GM12874 (cell line): ENCODE measurements around the gene EDAR.

ENCODE experiments used
- TF ChIP-seq, protein P1 (sequence below): IDR thresholded peaks from 2 replicates; pipeline ENCODE4 v1.5.1; 2011; ENCODE audit warnings: low read depth, mild to moderate bottlenecking, control low read depth, low read length, moderate library complexity; ENCODE audit not compliant: insufficient read depth

Gene EDAR

GRCh38 chr2:108855194-108855593 is 133.8 kb downstream of the EDAR start:
- TF ChIP-seq, protein P1, sequence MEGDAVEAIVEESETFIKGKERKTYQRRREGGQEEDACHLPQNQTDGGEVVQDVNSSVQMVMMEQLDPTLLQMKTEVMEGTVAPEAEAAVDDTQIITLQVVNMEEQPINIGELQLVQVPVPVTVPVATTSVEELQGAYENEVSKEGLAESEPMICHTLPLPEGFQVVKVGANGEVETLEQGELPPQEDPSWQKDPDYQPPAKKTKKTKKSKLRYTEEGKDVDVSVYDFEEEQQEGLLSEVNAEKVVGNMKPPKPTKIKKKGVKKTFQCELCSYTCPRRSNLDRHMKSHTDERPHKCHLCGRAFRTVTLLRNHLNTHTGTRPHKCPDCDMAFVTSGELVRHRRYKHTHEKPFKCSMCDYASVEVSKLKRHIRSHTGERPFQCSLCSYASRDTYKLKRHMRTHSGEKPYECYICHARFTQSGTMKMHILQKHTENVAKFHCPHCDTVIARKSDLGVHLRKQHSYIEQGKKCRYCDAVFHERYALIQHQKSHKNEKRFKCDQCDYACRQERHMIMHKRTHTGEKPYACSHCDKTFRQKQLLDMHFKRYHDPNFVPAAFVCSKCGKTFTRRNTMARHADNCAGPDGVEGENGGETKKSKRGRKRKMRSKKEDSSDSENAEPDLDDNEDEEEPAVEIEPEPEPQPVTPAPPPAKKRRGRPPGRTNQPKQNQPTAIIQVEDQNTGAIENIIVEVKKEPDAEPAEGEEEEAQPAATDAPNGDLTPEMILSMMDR: no peak

GRCh38 chr2:108854484-108854883 is 134.5 kb downstream of the EDAR start:
- TF ChIP-seq, protein P1: no peak

- TF ChIP-seq, protein P1: no peak
These were observed 135.6 kb downstream of the EDAR start for GRCh38 chr2:108853421-108853820.

GRCh38 chr2:108852375-108852774 is 136.6 kb downstream of the EDAR start:
- TF ChIP-seq, protein P1: no peak

GRCh38 chr2:108847000-108847399 is 142.0 kb downstream of the EDAR start:
- TF ChIP-seq, protein P1: no peak

DNA sequence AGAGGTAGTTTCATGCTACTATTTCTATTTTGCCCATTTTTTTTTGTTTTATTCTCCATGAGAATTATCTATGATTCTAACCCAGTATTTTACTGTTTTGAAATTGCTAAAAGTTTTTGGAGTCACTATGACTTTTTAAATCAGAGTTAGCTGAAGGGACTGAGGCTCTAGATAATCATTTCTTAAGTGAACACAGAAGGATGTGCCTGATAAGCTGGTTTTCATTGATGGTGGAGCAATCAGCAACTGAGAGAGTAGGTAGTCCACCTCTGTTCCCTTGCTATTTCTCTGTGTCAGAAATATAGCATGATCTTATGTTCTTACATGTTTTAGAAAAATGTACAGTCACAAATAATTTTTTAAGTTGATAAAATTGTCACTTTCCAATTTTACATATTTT is 143.1 kb downstream of the EDAR start:
- TF ChIP-seq, protein P1: no peak
